ENCODE data around the gene SHISA9.

The SHISA9 gene

DNA sequence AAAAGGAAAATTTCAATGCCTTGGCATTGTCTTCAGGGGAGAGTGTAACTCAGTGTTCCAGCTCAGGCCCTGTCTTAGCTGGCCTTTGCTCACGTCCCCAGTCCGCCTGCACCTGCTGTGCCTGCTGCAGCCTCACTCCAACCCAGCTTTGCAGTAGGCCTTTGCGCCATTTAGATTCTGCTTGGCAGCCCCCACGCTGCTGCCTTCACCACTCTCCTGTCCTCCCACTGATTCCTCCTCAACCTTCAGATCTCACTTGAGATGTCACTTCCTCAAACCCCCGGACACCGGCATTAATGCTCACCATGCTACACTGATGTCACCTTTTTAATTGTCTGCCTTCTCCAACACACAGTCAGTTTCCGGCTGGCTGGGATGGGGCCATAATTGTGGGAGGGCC lies 166.2 kb downstream of the SHISA9 start:
- TF ChIP-seq CTCF (IDR thresholded peaks at IDR 0.05; ENCODE audit: low read length) (no peak), EZH2 (IDR thresholded peaks at IDR 0.05; ENCODE audit: borderline replicate concordance, low read length) (no peak)
- Histone ChIP-seq H4K20me1 (ENCODE audit: insufficient read depth, low read length) (no peaks in the 10 kb centered on the region), H3K9me2 (ENCODE audit: low read depth, low read length) (no peaks in the 10 kb centered on the region), H3K9ac (ENCODE audit: low read length) (no peak overlapping the region), H3K4me3 (ENCODE audit: low read depth, low read length, poor library complexity, severe bottlenecking) (no peak overlapping the region), H3K36me3 (ENCODE audit: insufficient read depth, low read length) (no peaks in the 10 kb centered on the region), H3F3A (ENCODE audit: insufficient read depth, low read length) (no peaks in the 10 kb centered on the region), H3K4me2 (ENCODE audit: low read length) (no peak overlapping the region), H3K79me2 (ENCODE audit: insufficient read depth, low read length) (no peaks in the 10 kb centered on the region), H3K9me3 (ENCODE audit: low read length) (no peaks in the 10 kb centered on the region), H3K27ac (ENCODE audit: low read depth, low read length, poor library complexity, severe bottlenecking) (no peak overlapping the region), H2AFZ (ENCODE audit: low read length) (no peak overlapping the region), H3K27me3 (ENCODE audit: insufficient read depth, low read length) (no peaks in the 10 kb centered on the region), H3K4me1 (ENCODE audit: insufficient read depth, low read length, severe bottlenecking) (no peaks in the 10 kb centered on the region)

GRCh38 chr16:13068912-13069583 lies 167.7 kb downstream of the SHISA9 start:
- no peaks in the 10 kb centered on the region for H3K4me1 ChIP-seq (ENCODE audit: insufficient read depth, low read length, severe bottlenecking)
- H3K9me3 ChIP-seq (ENCODE audit: low read length), result no peaks in the 10 kb centered on the region
- no peak overlapping the region for H3K27ac ChIP-seq (ENCODE audit: low read depth, low read length, poor library complexity, severe bottlenecking)
- H3K4me2 ChIP-seq (ENCODE audit: low read length), result no peak overlapping the region
- TF ChIP-seq CTCF (IDR thresholded peaks at IDR 0.05; ENCODE audit: low read length), result no peak
- no peak for TF ChIP-seq EZH2 (IDR thresholded peaks at IDR 0.05; ENCODE audit: borderline replicate concordance, low read length)
- no peak overlapping the region for H3K4me3 ChIP-seq (ENCODE audit: low read depth, low read length, poor library complexity, severe bottlenecking)
- no peaks in the 10 kb centered on the region for H3K27me3 ChIP-seq (ENCODE audit: insufficient read depth, low read length)
- no peak overlapping the region for H2AFZ ChIP-seq (ENCODE audit: low read length)
- no peak overlapping the region for H3K9ac ChIP-seq (ENCODE audit: low read length)
- H4K20me1 ChIP-seq (ENCODE audit: insufficient read depth, low read length), result no peaks in the 10 kb centered on the region
- H3K79me2 ChIP-seq (ENCODE audit: insufficient read depth, low read length), result no peaks in the 10 kb centered on the region
- H3K9me2 ChIP-seq (ENCODE audit: low read depth, low read length), result no peaks in the 10 kb centered on the region
- H3K36me3 ChIP-seq (ENCODE audit: insufficient read depth, low read length), result no peaks in the 10 kb centered on the region
- no peaks in the 10 kb centered on the region for H3F3A ChIP-seq (ENCODE audit: insufficient read depth, low read length)

GRCh38 chr16:13070268-13070667 lies 168.9 kb downstream of the SHISA9 start:
- no peaks in the 10 kb centered on the region for H3K9me2 ChIP-seq (ENCODE audit: low read depth, low read length)
- no peaks in the 10 kb centered on the region for H3F3A ChIP-seq (ENCODE audit: insufficient read depth, low read length)
- H3K9ac ChIP-seq (ENCODE audit: low read length), result no peak overlapping the region
- H3K4me1 ChIP-seq (ENCODE audit: insufficient read depth, low read length, severe bottlenecking), result no peaks in the 10 kb centered on the region
- TF ChIP-seq CTCF (IDR thresholded peaks at IDR 0.05; ENCODE audit: low read length), result no peak
- TF ChIP-seq EZH2 (IDR thresholded peaks at IDR 0.05; ENCODE audit: borderline replicate concordance, low read length), result no peak
- no peak overlapping the region for H3K4me2 ChIP-seq (ENCODE audit: low read length)
- no peak overlapping the region for H3K4me3 ChIP-seq (ENCODE audit: low read depth, low read length, poor library complexity, severe bottlenecking)
- no peak overlapping the region for H2AFZ ChIP-seq (ENCODE audit: low read length)
- H3K36me3 ChIP-seq (ENCODE audit: insufficient read depth, low read length), result no peaks in the 10 kb centered on the region
- no peaks in the 10 kb centered on the region for H3K27me3 ChIP-seq (ENCODE audit: insufficient read depth, low read length)
- H3K79me2 ChIP-seq (ENCODE audit: insufficient read depth, low read length), result no peaks in the 10 kb centered on the region
- H4K20me1 ChIP-seq (ENCODE audit: insufficient read depth, low read length), result no peaks in the 10 kb centered on the region
- no peak overlapping the region for H3K27ac ChIP-seq (ENCODE audit: low read depth, low read length, poor library complexity, severe bottlenecking)
- H3K9me3 ChIP-seq (ENCODE audit: low read length), result no peaks in the 10 kb centered on the region

All from OCI-LY1 (cell line).